HEK293 (cell line): ENCODE data around the gene DEDD.
A peak's percentile ranks its signal among the peaks of the same experiment; 100 is the strongest.

Experiments
- CTCF ChIA-PET: fragments of 350-600 bp; formaldehyde crosslinking; extraction: SDS; loops from one replicate; lab custom pipeline; 2021; ENCODE audit warnings: antibody characterized with exemption; lab: Yijun Ruan, JAX
- POLR2A ChIA-PET: fragments of 300-600 bp; formaldehyde crosslinking; extraction: SDS; loops from one replicate; lab custom pipeline; 2020; ENCODE audit warnings: antibody characterized with exemption, inconsistent platforms; lab: Yijun Ruan, JAX
- H3K27ac ChIP-seq: fragments of 200-500 bp; sonication (Bioruptor generic); 2 replicates; pipeline ENCODE4 v1.5.1; 2014; ENCODE audit warnings: low read depth, low read length, control low read depth, inconsistent platforms; ENCODE audit errors: extremely low read depth
- H3K36me3 ChIP-seq, 2 experiments: fragments of 200-500 bp in 1 of 2; sonication (Bioruptor generic) in 1 of 2; 1 replicate in 1 of 2; 2 replicates in 1 of 2; pipeline ENCODE4 v1.5.1; 2014 to 2017; ENCODE audit warnings: inconsistent platforms in 2 of 2, low read length in 2 of 2; ENCODE audit not compliant: control insufficient read depth in 2 of 2, insufficient read depth in 1 of 2
- H3K4me1 ChIP-seq: fragments of 200-500 bp; sonication (Bioruptor generic); 2 replicates; pipeline ENCODE4 v1.5.1; 2014; ENCODE audit warnings: mild to moderate bottlenecking, low read length, inconsistent platforms; ENCODE audit not compliant: control insufficient read depth, insufficient read depth
- H3K4me3 ChIP-seq: 2 replicates; pipeline ENCODE4 v1.5.1; 2011; ENCODE audit warnings: low read depth, mild to moderate bottlenecking, control low read depth, low read length, moderate library complexity
- H3K9me3 ChIP-seq: fragments of 200-500 bp; sonication (Bioruptor generic); 2 replicates; pipeline ENCODE4 v1.5.1; 2014; ENCODE audit warnings: low read depth, low read length, inconsistent platforms; ENCODE audit not compliant: control insufficient read depth, insufficient read depth
- BCL11B ChIP-seq: fragments of 450-650 bp; formaldehyde crosslinking; IDR thresholded peaks from 2 replicates; pipeline ENCODE4 v1.5.1; 2016; ENCODE audit warnings: low read depth, missing biosample characterization, missing genetic modification characterization
- EGR2 ChIP-seq: fragments of 450-650 bp; formaldehyde crosslinking; IDR thresholded peaks from 2 replicates; pipeline ENCODE4 v1.5.1; 2016; ENCODE audit warnings: low read depth, missing biosample characterization, missing genetic modification characterization
- GLIS1 ChIP-seq: fragments of 450-650 bp; formaldehyde crosslinking; IDR thresholded peaks from 2 replicates; pipeline ENCODE4 v1.5.1; 2016; ENCODE audit warnings: missing biosample characterization, missing genetic modification characterization
- GLIS2 ChIP-seq: fragments of 450-650 bp; formaldehyde crosslinking; IDR thresholded peaks from 2 replicates; pipeline ENCODE4 v1.5.1; 2016; ENCODE audit warnings: missing biosample characterization, missing genetic modification characterization
- INSM2 ChIP-seq: fragments of 450-650 bp; formaldehyde crosslinking; IDR thresholded peaks from 2 replicates; pipeline ENCODE4 v1.5.1; 2016; ENCODE audit warnings: missing biosample characterization, missing genetic modification characterization
- MEIS1 ChIP-seq: sonication (generic); formaldehyde crosslinking; IDR thresholded peaks from 2 replicates; pipeline ENCODE4 v1.8.1; 2022; ENCODE audit warnings: missing genetic modification reagents, mild to moderate bottlenecking, borderline replicate concordance
- ZBTB48 ChIP-seq: fragments of 450-650 bp; formaldehyde crosslinking; IDR thresholded peaks from 2 replicates; pipeline ENCODE4 v1.5.1; 2016; ENCODE audit warnings: missing biosample characterization, missing genetic modification characterization
- ZFHX2 ChIP-seq: fragments of 450-650 bp; formaldehyde crosslinking; conservative IDR thresholded peaks from 2 replicates; pipeline ENCODE4 v1.5.1; 2016; ENCODE audit warnings: missing biosample characterization, missing genetic modification characterization
- ZIC2 ChIP-seq: fragments of 450-650 bp; formaldehyde crosslinking; IDR thresholded peaks from 2 replicates; pipeline ENCODE4 v1.5.1; 2016; ENCODE audit warnings: missing biosample characterization, missing genetic modification characterization
- ZNF202 ChIP-seq: fragments of 450-650 bp; formaldehyde crosslinking; IDR thresholded peaks from 2 replicates; pipeline ENCODE4 v1.5.1; 2016; ENCODE audit warnings: missing biosample characterization, missing genetic modification characterization, borderline replicate concordance
- ZNF221 ChIP-seq: fragments of 450-650 bp; formaldehyde crosslinking; IDR thresholded peaks from 2 replicates; pipeline ENCODE4 v1.5.1; 2017; ENCODE audit warnings: missing biosample characterization, missing genetic modification characterization, borderline replicate concordance
- ZNF398 ChIP-seq: fragments of 450-650 bp; formaldehyde crosslinking; IDR thresholded peaks from 2 replicates; pipeline ENCODE4 v1.5.1; 2017; ENCODE audit warnings: missing biosample characterization, missing genetic modification characterization
- ZNF514 ChIP-seq: fragments of 450-650 bp; formaldehyde crosslinking; IDR thresholded peaks from 2 replicates; pipeline ENCODE4 v1.5.1; 2016; ENCODE audit warnings: missing biosample characterization, missing genetic modification characterization
- ZNF600 ChIP-seq: fragments of 450-650 bp; formaldehyde crosslinking; IDR thresholded peaks from 2 replicates; pipeline ENCODE4 v1.5.1; 2016; ENCODE audit warnings: missing biosample characterization, missing genetic modification characterization
- ZNF624 ChIP-seq: fragments of 450-650 bp; formaldehyde crosslinking; IDR thresholded peaks from 2 replicates; pipeline ENCODE4 v1.5.1; 2017; ENCODE audit warnings: missing biosample characterization, missing genetic modification characterization
- ZNF785 ChIP-seq: fragments of 450-650 bp; formaldehyde crosslinking; IDR thresholded peaks from 2 replicates; pipeline ENCODE4 v1.5.1; 2016; ENCODE audit warnings: missing biosample characterization, missing genetic modification characterization

The DEDD gene

GRCh38 chr1:161085165-161085564 lies 47.3 kb downstream of the DEDD start:
- Histone ChIP-seq H3K4me1 (no peaks in the 10 kb centered on the region; the same call in 1 of the 2 replicates), H3K36me3 (no peaks in the 10 kb centered on the region), H3K27ac (no peak overlapping the region), H3K4me3 (no peak overlapping the region), H3K9me3 (no peaks in the 10 kb centered on the region)
- POLR2A ChIA-PET, result interaction anchor here (0.6 to 1.6 kb wide), 4 partner anchors 37 to 77 kb away, joined by 3 to 5 read pairs (median 3); partner anchors contain the start of gene F11R
- CTCF ChIA-PET, result interaction anchor here (0.5 to 0.6 kb wide), 3 partner anchors 180 to 404 kb away, joined by 3 to 4 read pairs (median 3); no protein-coding TSS in a partner anchor
- TF ChIP-seq ZFHX2 (tag by site-specific recombination) (peak; percentile 55; the same call in 1 of the 2 replicates), ZIC2 (peak; percentile 36), INSM2 (tag by site-specific recombination) (no peak), GLIS2 (peak; percentile 26; the same call in 1 of the 2 replicates), ZNF624 (tag by site-specific recombination) (no peak), GLIS1 (peak; percentile 90), EGR2 (tag by site-specific recombination) (peak; percentile 29; the same call in 1 of the 2 replicates), ZNF398 (peak; percentile 39; the same call in 1 of the 2 replicates)

- H3K27ac ChIP-seq, result no peak overlapping the region
- H3K4me3 ChIP-seq, result no peak overlapping the region
- TF ChIP-seq ZIC2 (peak; percentile 49), ZFHX2 (tag by site-specific recombination) (no peak), ZNF600 (no peak), BCL11B (tag by site-specific recombination) (no peak), MEIS1 (CRISPR knock-in tag) (no peak), ZNF221 (no peak), ZBTB48 (tag by site-specific recombination) (no peak), ZNF202 (tag by site-specific recombination) (no peak), ZNF785 (tag by site-specific recombination) (no peak), GLIS1 (peak; percentile 80), ZNF514 (tag by site-specific recombination) (no peak)
- TF ChIP-seq, all 188 proteins: peak for 2
- Histone ChIP-seq H3K9me3 (no peaks in the 10 kb centered on the region), H3K36me3 (no peaks in the 10 kb centered on the region), H3K4me1 (no peaks in the 10 kb centered on the region; the same call in 1 of the 2 replicates)
- POLR2A ChIA-PET, result interaction anchor here (0.9 to 1.6 kb wide), 2 partner anchors 37 to 63 kb away, joined by 3 to 5 read pairs; partner anchors contain the start of gene F11R
- CTCF ChIA-PET, result interaction anchor here (0.5 to 0.8 kb wide), 6 partner anchors 29 to 403 kb away, joined by 3 to 4 read pairs (median 3); no protein-coding TSS in a partner anchor
These were observed 47.9 kb downstream of the DEDD start for GRCh38 chr1:161084597-161084988.

GRCh38 chr1:161083748-161084596 lies 48.5 kb downstream of the DEDD start:
- no peaks in the 10 kb centered on the region for H3K36me3 ChIP-seq
- CTCF ChIA-PET, result interaction anchor here (0.5 to 2.0 kb wide), 7 partner anchors 13 to 132 kb away, joined by 3 to 6 read pairs (median 3); no protein-coding TSS in a partner anchor
- no peak overlapping the region for H3K4me3 ChIP-seq
- H3K27ac ChIP-seq, result no peak overlapping the region
- 0 out of 2 replicates have a peak, but pooled peaks have one; percentile 3 for TF ChIP-seq ZNF600
- TF ChIP-seq ZIC2, result no peak
- TF ChIP-seq, all 188 proteins: peak for 1
- Histone ChIP-seq H3K4me1 (no peaks in the 10 kb centered on the region; the same call in 1 of the 2 replicates), H3K9me3 (no peaks in the 10 kb centered on the region)
- POLR2A ChIA-PET, result interaction anchor here (0.7 to 1.6 kb wide), 3 partner anchors 36 to 63 kb away, joined by 3 to 5 read pairs (median 3); partner anchors contain the start of gene F11R
